Measurements from ENCODE around the gene HYAL3. TPM values are rescaled to one million over a fixed set of nuclear protein-coding genes. Genes with fewer than 3 reads are reported as not detected.
"Not testable (repeated sequence)": the region's sequence is repeated elsewhere in the genome, so short reads cannot be mapped to it uniquely, and the experiment has no call there.

Gene HYAL3
- total RNA-seq, 1 experiment from 2014 or later = 10.3 TPM

DNA sequence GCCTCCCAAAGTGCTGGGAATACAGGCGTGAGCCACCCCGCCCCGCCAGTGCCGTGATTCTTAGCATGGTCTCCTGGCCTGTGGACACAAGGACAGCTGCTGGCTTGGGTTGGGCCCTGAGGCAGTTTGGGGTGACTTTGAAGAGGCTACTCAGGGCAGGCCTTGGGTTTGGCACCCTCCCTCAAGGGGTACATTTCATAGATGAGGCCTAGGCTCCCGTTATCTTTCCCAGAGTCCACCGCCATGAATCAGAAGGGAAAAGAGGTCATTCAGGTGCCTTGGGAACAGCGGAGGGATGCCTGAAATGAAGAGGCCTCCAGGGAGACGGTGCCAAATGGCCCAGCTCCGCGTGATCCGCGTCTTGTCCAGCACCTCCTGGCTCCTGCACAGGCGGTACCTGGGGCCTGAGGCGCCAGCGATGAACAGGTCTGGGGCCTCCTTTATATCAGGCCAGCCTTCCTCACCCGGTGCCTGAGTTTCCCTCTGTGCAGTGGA lies 53.9 kb downstream of the HYAL3 start:
- ChIA-PET POLR2A (no interaction called here), CTCF (interaction anchor here (0.6 to 2.0 kb wide), 2 partner anchors 53 to 1072 kb away, joined by 3 to 8 read pairs; partner anchors contain the start of gene GNAT1), RAD21 (ENCODE audit: low non-redundant PET in 1 of 2, low total read pairs in 2 of 2, uncharacterized antibody in 2 of 2, unreplicated experiment in 2 of 2) (no interaction called here)
- ATAC-seq (peak; percentile 2), DNase-seq (ENCODE audit: low read depth, low spot score) (no peak)
- H2AFZ ChIP-seq (ENCODE audit: low read depth, low read length, poor library complexity, severe bottlenecking) = no peak overlapping the region
- peaks cover 38 to 69% of the 10 kb centered on the region in 2 experiments for H3K4me1 ChIP-seq (ENCODE audit: control insufficient read depth in 1 of 2, insufficient read depth in 2 of 2, low read length in 2 of 2)
- no TSS peak for BruUV-seq (replicated peaks)
- H3K36me3 ChIP-seq (ENCODE audit: control insufficient read depth in 1 of 2, insufficient read depth in 2 of 2, low read length in 2 of 2) = peaks cover 0 to 3% of the 10 kb centered on the region in 2 experiments; a peak in 2 of 4 replicates
- H4K20me1 ChIP-seq (ENCODE audit: insufficient read depth) = no peaks in the 10 kb centered on the region
- TF ChIP-seq YY1 (IDR thresholded peaks at IDR 0.05; ENCODE audit: extremely low read depth, insufficient replicate concordance, low read depth, low read length) = no peak
- no peak for TF ChIP-seq JUND (IDR thresholded peaks at IDR 0.05)
- TF ChIP-seq ELF1 (IDR thresholded peaks at IDR 0.05; ENCODE audit: borderline replicate concordance, low read depth) = no peak
- no peak for TF ChIP-seq CBX3 (IDR thresholded peaks at IDR 0.05; ENCODE audit: low read depth)
- TF ChIP-seq POLR2A (IDR thresholded peaks at IDR 0.05; ENCODE audit: borderline replicate concordance, extremely low read depth, insufficient read depth, insufficient read length) = no peak
- TF ChIP-seq, protein P1, sequence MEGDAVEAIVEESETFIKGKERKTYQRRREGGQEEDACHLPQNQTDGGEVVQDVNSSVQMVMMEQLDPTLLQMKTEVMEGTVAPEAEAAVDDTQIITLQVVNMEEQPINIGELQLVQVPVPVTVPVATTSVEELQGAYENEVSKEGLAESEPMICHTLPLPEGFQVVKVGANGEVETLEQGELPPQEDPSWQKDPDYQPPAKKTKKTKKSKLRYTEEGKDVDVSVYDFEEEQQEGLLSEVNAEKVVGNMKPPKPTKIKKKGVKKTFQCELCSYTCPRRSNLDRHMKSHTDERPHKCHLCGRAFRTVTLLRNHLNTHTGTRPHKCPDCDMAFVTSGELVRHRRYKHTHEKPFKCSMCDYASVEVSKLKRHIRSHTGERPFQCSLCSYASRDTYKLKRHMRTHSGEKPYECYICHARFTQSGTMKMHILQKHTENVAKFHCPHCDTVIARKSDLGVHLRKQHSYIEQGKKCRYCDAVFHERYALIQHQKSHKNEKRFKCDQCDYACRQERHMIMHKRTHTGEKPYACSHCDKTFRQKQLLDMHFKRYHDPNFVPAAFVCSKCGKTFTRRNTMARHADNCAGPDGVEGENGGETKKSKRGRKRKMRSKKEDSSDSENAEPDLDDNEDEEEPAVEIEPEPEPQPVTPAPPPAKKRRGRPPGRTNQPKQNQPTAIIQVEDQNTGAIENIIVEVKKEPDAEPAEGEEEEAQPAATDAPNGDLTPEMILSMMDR (IDR thresholded peaks at IDR 0.05 in 2 of 3, conservative IDR thresholded peaks at IDR 0.05 in 1 of 3; ENCODE audit: borderline replicate concordance in 1 of 3, insufficient read depth in 1 of 3, low read depth in 2 of 3, low read length in 2 of 3) = no peak
- no peak for TF ChIP-seq SP1 (IDR thresholded peaks at IDR 0.05; ENCODE audit: low read depth)
- TF ChIP-seq, protein P2, sequence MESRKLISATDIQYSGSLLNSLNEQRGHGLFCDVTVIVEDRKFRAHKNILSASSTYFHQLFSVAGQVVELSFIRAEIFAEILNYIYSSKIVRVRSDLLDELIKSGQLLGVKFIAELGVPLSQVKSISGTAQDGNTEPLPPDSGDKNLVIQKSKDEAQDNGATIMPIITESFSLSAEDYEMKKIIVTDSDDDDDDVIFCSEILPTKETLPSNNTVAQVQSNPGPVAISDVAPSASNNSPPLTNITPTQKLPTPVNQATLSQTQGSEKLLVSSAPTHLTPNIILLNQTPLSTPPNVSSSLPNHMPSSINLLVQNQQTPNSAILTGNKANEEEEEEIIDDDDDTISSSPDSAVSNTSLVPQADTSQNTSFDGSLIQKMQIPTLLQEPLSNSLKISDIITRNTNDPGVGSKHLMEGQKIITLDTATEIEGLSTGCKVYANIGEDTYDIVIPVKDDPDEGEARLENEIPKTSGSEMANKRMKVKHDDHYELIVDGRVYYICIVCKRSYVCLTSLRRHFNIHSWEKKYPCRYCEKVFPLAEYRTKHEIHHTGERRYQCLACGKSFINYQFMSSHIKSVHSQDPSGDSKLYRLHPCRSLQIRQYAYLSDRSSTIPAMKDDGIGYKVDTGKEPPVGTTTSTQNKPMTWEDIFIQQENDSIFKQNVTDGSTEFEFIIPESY (IDR thresholded peaks at IDR 0.05; ENCODE audit: extremely low read depth, insufficient replicate concordance, low read length) = no peak
- TF ChIP-seq TCF7L2 (IDR thresholded peaks at IDR 0.05; ENCODE audit: borderline replicate concordance, extremely low read depth, insufficient read depth, insufficient read length) = no peak
- TF ChIP-seq SIN3A (IDR thresholded peaks at IDR 0.05; ENCODE audit: low read depth) = no peak
- no peak for TF ChIP-seq RAD21 (IDR thresholded peaks at IDR 0.05; ENCODE audit: low read depth)
- peak overlapping the region; percentile 77 for H3K9ac ChIP-seq (ENCODE audit: low read length)
- H3K4me2 ChIP-seq (ENCODE audit: low read length) = peak overlapping the region; percentile 93
- no peaks in the 10 kb centered on the region for H3K9me3 ChIP-seq (ENCODE audit: control insufficient read depth in 1 of 2, insufficient read depth in 1 of 2, low read depth in 1 of 2, low read length in 2 of 2)
- peak overlapping the region; percentile 86 for H3K27ac ChIP-seq (ENCODE audit: low read depth, low read length)
- no peaks in the 10 kb centered on the region for H3K27me3 ChIP-seq (ENCODE audit: insufficient read depth, low read length)
- H3K9me2 ChIP-seq (ENCODE audit: insufficient read depth) = no peaks in the 10 kb centered on the region
- peak overlapping the region; percentile 50 to 59; a peak in 2 of 4 replicates for H3K4me3 ChIP-seq (replicated peaks in 1 of 2; ENCODE audit: low read depth in 1 of 2, low read length in 2 of 2)
- intact Hi-C loops (cut with micrococcal nuclease) = no loop called here
- H3K79me2 ChIP-seq (ENCODE audit: insufficient read depth, low read length) = peaks cover 95% of the 10 kb centered on the region

DNA sequence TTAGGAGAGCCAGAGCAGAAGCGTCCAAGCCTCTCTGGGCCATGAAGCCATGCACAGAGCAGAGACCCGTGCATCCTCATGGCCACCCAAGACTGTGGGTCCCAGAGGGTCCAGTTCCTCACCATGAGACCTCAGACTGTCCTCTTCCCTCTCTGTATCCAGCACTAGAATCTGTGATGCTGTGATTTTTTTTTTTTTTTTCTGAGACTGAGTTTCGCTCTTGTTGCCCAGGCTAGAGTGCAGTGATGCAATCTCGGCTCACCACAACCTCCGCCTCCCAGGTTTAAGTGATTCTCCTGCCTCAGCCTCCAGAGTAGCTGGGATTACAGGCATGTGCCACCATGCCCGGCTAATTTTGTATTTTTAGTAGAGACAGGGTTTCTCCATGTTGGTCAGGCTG lies 54.4 kb downstream of the HYAL3 start:
- peaks cover 38 to 64% of the 10 kb centered on the region in 2 experiments for H3K4me1 ChIP-seq (ENCODE audit: control insufficient read depth in 1 of 2, insufficient read depth in 2 of 2, low read length in 2 of 2)
- RAD21 ChIA-PET (ENCODE audit: low non-redundant PET in 1 of 2, low total read pairs in 2 of 2, uncharacterized antibody in 2 of 2, unreplicated experiment in 2 of 2); intact Hi-C loops (cut with micrococcal nuclease); BruUV-seq (replicated peaks); H3K4me3 ChIP-seq (replicated peaks in 1 of 2; ENCODE audit: low read depth in 1 of 2, low read length in 2 of 2); DNase-seq (ENCODE audit: low read depth, low spot score); H4K20me1 ChIP-seq (ENCODE audit: insufficient read depth); ATAC-seq; H3K9me2 ChIP-seq (ENCODE audit: insufficient read depth); H2AFZ ChIP-seq (ENCODE audit: low read depth, low read length, poor library complexity, severe bottlenecking); H3K27me3 ChIP-seq (ENCODE audit: insufficient read depth, low read length); H3K9me3 ChIP-seq (ENCODE audit: control insufficient read depth in 1 of 2, insufficient read depth in 1 of 2, low read depth in 1 of 2, low read length in 2 of 2); POLR2A ChIA-PET; H3K9ac ChIP-seq (ENCODE audit: low read length); H3K36me3 ChIP-seq (ENCODE audit: control insufficient read depth in 1 of 2, insufficient read depth in 2 of 2, low read length in 2 of 2); H3K4me2 ChIP-seq (ENCODE audit: low read length): not testable (repeated sequence)
- peaks cover 95% of the 10 kb centered on the region for H3K79me2 ChIP-seq (ENCODE audit: insufficient read depth, low read length)
- peak overlapping the region; percentile 86 for H3K27ac ChIP-seq (ENCODE audit: low read depth, low read length)
- CTCF ChIA-PET = interaction anchor here (0.6 to 1.4 kb wide), 2 partner anchors 15 to 1073 kb away, joined by 3 read pairs; no protein-coding TSS in a partner anchor

All from HCT116 (cell line).